Right lobe of liver (tissue), 4 donors: ENCODE data around the gene GFOD1.

Experiments
- CTCF ChIP-seq, 4 donors: fragments of 200-600 bp in 3 of 4; fragments of 450-650 bp in 1 of 4; IDR thresholded peaks; one replicate each; pipeline versions ENCODE4 v1.5.1 to v1.8.0; 2016 to 2022; ENCODE audit warnings: antibody characterized with exemption in 4 of 4, mild to moderate bottlenecking in 2 of 4
- POLR2A ChIP-seq: fragments of 450-650 bp; IDR thresholded peaks from one replicate; pipeline ENCODE4 v1.6.1; 2017; ENCODE audit warnings: antibody characterized with exemption, mild to moderate bottlenecking
- donor health status: DM: no; HTN: no; CAD: no.
- donor health status: DM: no; HTN: no; CAD: no.
- donor health status: DM: no; HTN: yes; CAD: no.

GRCh38 chr6:13360671-13361540, 126.5 kb downstream of the GFOD1 start:
- TF ChIP-seq CTCF (IDR thresholded peaks at IDR 0.05) (no peak), POLR2A (no peak)
